MM.1S (cell line): ENCODE results near the gene ZFYVE28.
"Not testable (repeated sequence)": the region's sequence is repeated elsewhere in the genome, so short reads cannot be mapped to it uniquely, and the experiment has no call there.

Experiments
- EZH2 ChIP-seq: fragments of 300-600 bp; sonication (generic); optimal IDR thresholded peaks from 2 replicates; pipeline ENCODE3; 2017; ENCODE audit warnings: low read depth, mild to moderate bottlenecking, antibody characterized with exemption, low read length, mixed read lengths
- EZH2phosphoT487 ChIP-seq: fragments of 300-600 bp; sonication (generic); IDR thresholded peaks from 2 replicates; pipeline ENCODE4 v1.6.1; 2018; ENCODE audit warnings: antibody characterized with exemption, low read length
- TF ChIP-seq, protein P1 (sequence below): fragments of 300-600 bp; sonication (generic); IDR thresholded peaks from 2 replicates; pipeline ENCODE4 v1.5.1; 2016; ENCODE audit warnings: antibody characterized with exemption, low read length, mixed read lengths

DNA sequence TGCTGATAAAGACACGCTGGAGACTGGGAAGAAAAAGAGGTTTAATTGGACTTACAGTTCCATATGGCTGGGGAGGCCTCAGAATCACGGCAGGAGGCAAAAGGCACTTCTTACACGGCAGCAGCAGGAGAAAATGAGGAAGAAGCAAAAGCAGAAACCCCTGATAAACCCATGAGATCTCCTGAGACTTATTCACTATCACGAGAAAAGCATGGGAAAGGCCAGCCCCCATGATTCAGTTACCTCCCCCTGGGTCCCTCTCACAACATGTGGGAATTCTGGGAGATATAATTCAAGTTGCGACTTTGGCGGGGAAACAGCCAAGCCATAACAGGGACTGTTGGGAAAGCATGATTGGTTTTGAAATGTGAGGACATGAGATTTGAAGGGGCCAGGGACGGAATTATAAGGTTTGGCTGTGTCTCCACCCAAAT lies 35.7 kb downstream of the ZFYVE28 start:
- TF ChIP-seq, protein P1, sequence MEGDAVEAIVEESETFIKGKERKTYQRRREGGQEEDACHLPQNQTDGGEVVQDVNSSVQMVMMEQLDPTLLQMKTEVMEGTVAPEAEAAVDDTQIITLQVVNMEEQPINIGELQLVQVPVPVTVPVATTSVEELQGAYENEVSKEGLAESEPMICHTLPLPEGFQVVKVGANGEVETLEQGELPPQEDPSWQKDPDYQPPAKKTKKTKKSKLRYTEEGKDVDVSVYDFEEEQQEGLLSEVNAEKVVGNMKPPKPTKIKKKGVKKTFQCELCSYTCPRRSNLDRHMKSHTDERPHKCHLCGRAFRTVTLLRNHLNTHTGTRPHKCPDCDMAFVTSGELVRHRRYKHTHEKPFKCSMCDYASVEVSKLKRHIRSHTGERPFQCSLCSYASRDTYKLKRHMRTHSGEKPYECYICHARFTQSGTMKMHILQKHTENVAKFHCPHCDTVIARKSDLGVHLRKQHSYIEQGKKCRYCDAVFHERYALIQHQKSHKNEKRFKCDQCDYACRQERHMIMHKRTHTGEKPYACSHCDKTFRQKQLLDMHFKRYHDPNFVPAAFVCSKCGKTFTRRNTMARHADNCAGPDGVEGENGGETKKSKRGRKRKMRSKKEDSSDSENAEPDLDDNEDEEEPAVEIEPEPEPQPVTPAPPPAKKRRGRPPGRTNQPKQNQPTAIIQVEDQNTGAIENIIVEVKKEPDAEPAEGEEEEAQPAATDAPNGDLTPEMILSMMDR = not testable (repeated sequence)
- TF ChIP-seq EZH2phosphoT487, EZH2: not testable (repeated sequence)
